HepG2 (cell line): ENCODE measurements around the gene NCOA3. TPM values are rescaled to one million over a fixed set of nuclear protein-coding genes. Genes with fewer than 3 reads are reported as not detected.
A peak's percentile ranks its signal among the peaks of the same experiment; 100 is the strongest.

Source experiments
- CHCHD3 ChIP-seq: sonication (generic); formaldehyde crosslinking; IDR thresholded peaks from 2 replicates; pipeline ENCODE4 v1.8.0; 2022; ENCODE audit warnings: mild to moderate bottlenecking, missing genetic modification reagents, moderate library complexity
- CSRNP2 ChIP-seq: sonication (generic); formaldehyde crosslinking; conservative IDR thresholded peaks from 2 replicates; pipeline ENCODE4 v1.8.0; 2022; ENCODE audit warnings: low read depth, missing genetic modification reagents
- HOXA3 ChIP-seq: sonication (generic); formaldehyde crosslinking; IDR thresholded peaks from 2 replicates; pipeline ENCODE4 v1.5.0; 2020; ENCODE audit warnings: missing genetic modification reagents
- KDM5B ChIP-seq: sonication (generic); formaldehyde crosslinking; IDR thresholded peaks from 2 replicates; pipeline ENCODE4 v1.4.0; 2020; ENCODE audit warnings: missing genetic modification reagents, mild to moderate bottlenecking, borderline replicate concordance
- NR2F1 ChIP-seq, 2 experiments: fragments of 450-650 bp in 1 of 2; formaldehyde crosslinking in 1 of 2; IDR thresholded peaks; 2 replicates each; pipeline versions ENCODE4 v1.5.0 to v1.6.1; 2016 to 2020; ENCODE audit warnings: mild to moderate bottlenecking in 1 of 2, missing compliant biosample characterization in 1 of 2, missing genetic modification reagents in 1 of 2, moderate library complexity in 1 of 2
- RFX1 ChIP-seq: fragments of 450-650 bp; IDR thresholded peaks from 2 replicates; pipeline ENCODE4 v1.6.1; 2017
- SIX1 ChIP-seq: sonication (generic); formaldehyde crosslinking; IDR thresholded peaks from 2 replicates; pipeline ENCODE4 v1.4.0; 2020; ENCODE audit warnings: missing genetic modification reagents, borderline replicate concordance
- SRSF9 ChIP-seq: fragments of 200-400 bp; formaldehyde crosslinking; IDR thresholded peaks from 2 replicates; pipeline ENCODE4 v1.6.1; 2018; ENCODE audit warnings: borderline replicate concordance, mild to moderate bottlenecking, low read depth, low read length; ENCODE audit not compliant: insufficient read depth, poor library complexity, severe bottlenecking
- ZBTB8A ChIP-seq: sonication (generic); formaldehyde crosslinking; IDR thresholded peaks from 2 replicates; pipeline ENCODE4 v1.4.0; 2020; ENCODE audit warnings: mild to moderate bottlenecking, low read depth, missing genetic modification reagents, borderline replicate concordance
- ZNF747 ChIP-seq: sonication (generic); formaldehyde crosslinking; IDR thresholded peaks from 2 replicates; pipeline ENCODE4 v1.8.1; 2023; ENCODE audit warnings: missing genetic modification reagents, mild to moderate bottlenecking, borderline replicate concordance
- ZSCAN21 ChIP-seq: sonication (generic); formaldehyde crosslinking; IDR thresholded peaks from 2 replicates; pipeline ENCODE4 v1.8.0; 2022; ENCODE audit warnings: mild to moderate bottlenecking, missing genetic modification reagents, moderate library complexity, borderline replicate concordance
- polyA plus RNA-seq, 8 experiments: library from polyadenylated mRNA; depleted of rRNA in 3 of 8; stranded (reverse) in 7 of 8; unstranded in 1 of 8; fragments of >200 nt; fragmentation: Illumina TruSeq in 4 of 8; extraction: Trizol in 4 of 8; gene quantifications; 2 replicates each; pipeline versions ENCODE4 v1.2.1 to v1.2.3, GENCODE V29; 2011 to 2016; ENCODE audit warnings: low read depth in 4 of 8, missing spikeins in 1 of 8, mixed read lengths in 1 of 8; ENCODE audit not compliant: insufficient read depth in 1 of 8
- total RNA-seq, 5 experiments: library from RNA; depleted of rRNA; stranded (reverse); fragments of >200 nt; fragmentation: Illumina TruSeq; extraction: Trizol; gene quantifications; 2 replicates each; pipeline ENCODE4 v1.2.3, GENCODE V29; 2016; ENCODE audit warnings: low read depth in 1 of 5
- TF ChIP-seq, protein P1 (sequence below), 2 experiments: sonication (generic) in 1 of 2; formaldehyde crosslinking in 1 of 2; IDR thresholded peaks; 2 replicates each; pipeline versions ENCODE4 v1.6.1 to v1.9.0; 2014 to 2022; ENCODE audit warnings: antibody characterized with exemption in 1 of 2, borderline replicate concordance in 1 of 2, inconsistent platforms in 1 of 2, low read depth in 1 of 2, missing genetic modification reagents in 1 of 2
- TF ChIP-seq, protein P2 (sequence below): sonication (generic); formaldehyde crosslinking; IDR thresholded peaks from 2 replicates; pipeline ENCODE4 v1.5.1; 2020; ENCODE audit warnings: mild to moderate bottlenecking, missing genetic modification reagents, borderline replicate concordance

Gene NCOA3
- total and polyA plus RNA-seq, 2 of the 13 experiments (the other 11 are each of a cell fraction or from before 2014, with no cell fraction given): 35.0 to 56.8 TPM

- TF ChIP-seq KDM5B (CRISPR knock-in tag) (0 out of 2 replicates have a peak, but pooled peaks have one; percentile 10), SRSF9 (no peak), ZBTB8A (CRISPR knock-in tag) (peak; percentile 86; the same call in 1 of the 2 replicates), ZSCAN21 (CRISPR knock-in tag) (peak; percentile 47), NR2F1 (CRISPR knock-in tag; IDR thresholded peaks at IDR 0.05) (peak; percentile 18 to 31; a peak in 1 of 4 replicates), HOXA3 (CRISPR knock-in tag) (peak; percentile 90), CSRNP2 (CRISPR knock-in tag) (no peak), RFX1 (no peak), ZNF747 (no peak; the same call in 1 of the 2 replicates), SIX1 (CRISPR knock-in tag) (peak; percentile 92), CHCHD3 (CRISPR knock-in tag) (no peak)
- TF ChIP-seq, protein P1, sequence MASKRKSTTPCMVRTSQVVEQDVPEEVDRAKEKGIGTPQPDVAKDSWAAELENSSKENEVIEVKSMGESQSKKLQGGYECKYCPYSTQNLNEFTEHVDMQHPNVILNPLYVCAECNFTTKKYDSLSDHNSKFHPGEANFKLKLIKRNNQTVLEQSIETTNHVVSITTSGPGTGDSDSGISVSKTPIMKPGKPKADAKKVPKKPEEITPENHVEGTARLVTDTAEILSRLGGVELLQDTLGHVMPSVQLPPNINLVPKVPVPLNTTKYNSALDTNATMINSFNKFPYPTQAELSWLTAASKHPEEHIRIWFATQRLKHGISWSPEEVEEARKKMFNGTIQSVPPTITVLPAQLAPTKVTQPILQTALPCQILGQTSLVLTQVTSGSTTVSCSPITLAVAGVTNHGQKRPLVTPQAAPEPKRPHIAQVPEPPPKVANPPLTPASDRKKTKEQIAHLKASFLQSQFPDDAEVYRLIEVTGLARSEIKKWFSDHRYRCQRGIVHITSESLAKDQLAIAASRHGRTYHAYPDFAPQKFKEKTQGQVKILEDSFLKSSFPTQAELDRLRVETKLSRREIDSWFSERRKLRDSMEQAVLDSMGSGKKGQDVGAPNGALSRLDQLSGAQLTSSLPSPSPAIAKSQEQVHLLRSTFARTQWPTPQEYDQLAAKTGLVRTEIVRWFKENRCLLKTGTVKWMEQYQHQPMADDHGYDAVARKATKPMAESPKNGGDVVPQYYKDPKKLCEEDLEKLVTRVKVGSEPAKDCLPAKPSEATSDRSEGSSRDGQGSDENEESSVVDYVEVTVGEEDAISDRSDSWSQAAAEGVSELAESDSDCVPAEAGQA (IDR thresholded peaks at IDR 0.05; ENCODE audit: low read depth): 0 out of 2 replicates have a peak, but pooled peaks have one; percentile 14
- TF ChIP-seq, protein P1 (CRISPR knock-in tag; IDR thresholded peaks at IDR 0.05; ENCODE audit: borderline replicate concordance): peak; percentile 97; the same call in 1 of the 2 replicates
- TF ChIP-seq, protein P2, sequence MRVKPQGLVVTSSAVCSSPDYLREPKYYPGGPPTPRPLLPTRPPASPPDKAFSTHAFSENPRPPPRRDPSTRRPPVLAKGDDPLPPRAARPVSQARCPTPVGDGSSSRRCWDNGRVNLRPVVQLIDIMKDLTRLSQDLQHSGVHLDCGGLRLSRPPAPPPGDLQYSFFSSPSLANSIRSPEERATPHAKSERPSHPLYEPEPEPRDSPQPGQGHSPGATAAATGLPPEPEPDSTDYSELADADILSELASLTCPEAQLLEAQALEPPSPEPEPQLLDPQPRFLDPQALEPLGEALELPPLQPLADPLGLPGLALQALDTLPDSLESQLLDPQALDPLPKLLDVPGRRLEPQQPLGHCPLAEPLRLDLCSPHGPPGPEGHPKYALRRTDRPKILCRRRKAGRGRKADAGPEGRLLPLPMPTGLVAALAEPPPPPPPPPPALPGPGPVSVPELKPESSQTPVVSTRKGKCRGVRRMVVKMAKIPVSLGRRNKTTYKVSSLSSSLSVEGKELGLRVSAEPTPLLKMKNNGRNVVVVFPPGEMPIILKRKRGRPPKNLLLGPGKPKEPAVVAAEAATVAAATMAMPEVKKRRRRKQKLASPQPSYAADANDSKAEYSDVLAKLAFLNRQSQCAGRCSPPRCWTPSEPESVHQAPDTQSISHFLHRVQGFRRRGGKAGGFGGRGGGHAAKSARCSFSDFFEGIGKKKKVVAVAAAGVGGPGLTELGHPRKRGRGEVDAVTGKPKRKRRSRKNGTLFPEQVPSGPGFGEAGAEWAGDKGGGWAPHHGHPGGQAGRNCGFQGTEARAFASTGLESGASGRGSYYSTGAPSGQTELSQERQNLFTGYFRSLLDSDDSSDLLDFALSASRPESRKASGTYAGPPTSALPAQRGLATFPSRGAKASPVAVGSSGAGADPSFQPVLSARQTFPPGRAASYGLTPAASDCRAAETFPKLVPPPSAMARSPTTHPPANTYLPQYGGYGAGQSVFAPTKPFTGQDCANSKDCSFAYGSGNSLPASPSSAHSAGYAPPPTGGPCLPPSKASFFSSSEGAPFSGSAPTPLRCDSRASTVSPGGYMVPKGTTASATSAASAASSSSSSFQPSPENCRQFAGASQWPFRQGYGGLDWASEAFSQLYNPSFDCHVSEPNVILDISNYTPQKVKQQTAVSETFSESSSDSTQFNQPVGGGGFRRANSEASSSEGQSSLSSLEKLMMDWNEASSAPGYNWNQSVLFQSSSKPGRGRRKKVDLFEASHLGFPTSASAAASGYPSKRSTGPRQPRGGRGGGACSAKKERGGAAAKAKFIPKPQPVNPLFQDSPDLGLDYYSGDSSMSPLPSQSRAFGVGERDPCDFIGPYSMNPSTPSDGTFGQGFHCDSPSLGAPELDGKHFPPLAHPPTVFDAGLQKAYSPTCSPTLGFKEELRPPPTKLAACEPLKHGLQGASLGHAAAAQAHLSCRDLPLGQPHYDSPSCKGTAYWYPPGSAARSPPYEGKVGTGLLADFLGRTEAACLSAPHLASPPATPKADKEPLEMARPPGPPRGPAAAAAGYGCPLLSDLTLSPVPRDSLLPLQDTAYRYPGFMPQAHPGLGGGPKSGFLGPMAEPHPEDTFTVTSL (CRISPR knock-in tag): peak; percentile 99
Measured at GRCh38 chr20:47455133-47456040, 46.3 kb upstream of the NCOA3 start (continued).
